Measurements from ENCODE around the gene GUCY1A1. TPM values are rescaled to one million over a fixed set of nuclear protein-coding genes. Genes with fewer than 3 reads are reported as not detected.

GUCY1A1 gene
- total RNA-seq, 1 experiment from 2014 or later: not detected

DNA sequence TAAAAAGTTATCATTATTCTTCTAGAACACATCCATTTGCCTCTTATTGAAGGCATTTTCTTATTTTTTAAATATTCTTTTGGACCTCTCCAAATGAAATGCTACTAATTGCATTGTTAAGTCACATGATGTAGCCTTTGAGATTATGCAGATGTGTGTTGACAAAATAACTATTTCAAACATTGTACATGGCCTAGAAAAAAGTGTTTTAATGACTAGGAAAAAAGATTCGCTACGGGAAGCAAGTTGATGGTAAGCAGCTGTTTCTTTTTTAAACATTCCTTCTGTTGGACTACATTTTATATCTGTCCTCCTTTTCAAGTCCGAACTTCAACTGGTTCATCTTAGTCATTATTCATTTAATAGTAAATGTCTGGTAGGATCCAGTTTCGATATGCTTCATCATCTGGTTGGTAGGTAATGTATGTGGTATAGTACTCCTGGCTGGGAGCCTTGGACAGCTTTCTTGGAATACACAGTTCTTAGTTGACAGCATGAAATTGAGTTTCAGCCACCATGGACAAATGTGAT is 34.3 kb upstream of the GUCY1A1 start:
- Histone ChIP-seq H2AFZ (ENCODE audit: low read depth, low read length, poor library complexity, severe bottlenecking) (no peak overlapping the region), H3K27ac (ENCODE audit: low read depth, low read length) (no peak overlapping the region), H3K9me3 (ENCODE audit: control insufficient read depth in 1 of 2, insufficient read depth in 1 of 2, low read depth in 1 of 2, low read length in 2 of 2) (no peaks in the 10 kb centered on the region), H3K79me2 (ENCODE audit: insufficient read depth, low read length) (no peaks in the 10 kb centered on the region), H3K9ac (ENCODE audit: low read length) (no peak overlapping the region), H3K27me3 (ENCODE audit: insufficient read depth, low read length) (no peaks in the 10 kb centered on the region), H4K20me1 (ENCODE audit: insufficient read depth) (no peaks in the 10 kb centered on the region), H3K4me1 (ENCODE audit: control insufficient read depth in 1 of 2, insufficient read depth in 2 of 2, low read length in 2 of 2) (no peaks in the 10 kb centered on the region), H3K9me2 (ENCODE audit: insufficient read depth) (no peaks in the 10 kb centered on the region), H3K36me3 (ENCODE audit: control insufficient read depth in 1 of 2, insufficient read depth in 2 of 2, low read length in 2 of 2) (no peaks in the 10 kb centered on the region), H3K4me2 (ENCODE audit: low read length) (no peak overlapping the region), H3K4me3 (replicated peaks in 1 of 2; ENCODE audit: low read depth in 1 of 2, low read length in 2 of 2) (no peak overlapping the region)
- ChIA-PET RAD21 (ENCODE audit: low non-redundant PET in 1 of 2, low total read pairs in 2 of 2, uncharacterized antibody in 2 of 2, unreplicated experiment in 2 of 2) (no interaction called here), CTCF (no interaction called here), POLR2A (no interaction called here)
- DNase-seq (ENCODE audit: low read depth, low spot score): no peak
- TF ChIP-seq CTCF (IDR thresholded peaks at IDR 0.05 in 2 of 3, conservative IDR thresholded peaks at IDR 0.05 in 1 of 3; ENCODE audit: borderline replicate concordance in 1 of 3, insufficient read depth in 1 of 3, low read depth in 2 of 3, low read length in 2 of 3) (no peak), RAD21 (IDR thresholded peaks at IDR 0.05; ENCODE audit: low read depth) (no peak), CEBPB (IDR thresholded peaks at IDR 0.05; ENCODE audit: low read depth) (no peak), CBX3 (IDR thresholded peaks at IDR 0.05; ENCODE audit: low read depth) (no peak), EZH2phosphoT487 (IDR thresholded peaks at IDR 0.05; ENCODE audit: borderline replicate concordance) (no peak), SRF (IDR thresholded peaks at IDR 0.05; ENCODE audit: low read depth) (no peak), SP1 (IDR thresholded peaks at IDR 0.05; ENCODE audit: low read depth) (no peak), POLR2A (IDR thresholded peaks at IDR 0.05; ENCODE audit: borderline replicate concordance, extremely low read depth, insufficient read depth, insufficient read length) (no peak), POLR2AphosphoS5 (IDR thresholded peaks at IDR 0.05; ENCODE audit: low read depth, low read length) (no peak), ZNF274 (IDR thresholded peaks at IDR 0.05; ENCODE audit: low read depth, low read length) (no peak), ZBTB33 (IDR thresholded peaks at IDR 0.05; ENCODE audit: extremely low read depth, insufficient replicate concordance, low read length) (no peak), TCF7L2 (IDR thresholded peaks at IDR 0.05; ENCODE audit: borderline replicate concordance, extremely low read depth, insufficient read depth, insufficient read length) (no peak), ZFX (IDR thresholded peaks at IDR 0.05) (no peak), EZH2 (IDR thresholded peaks at IDR 0.05) (no peak), FOSL1 (IDR thresholded peaks at IDR 0.05; ENCODE audit: low read depth) (no peak), JUND (IDR thresholded peaks at IDR 0.05) (no peak), ELF1 (IDR thresholded peaks at IDR 0.05; ENCODE audit: borderline replicate concordance, low read depth) (no peak), REST (IDR thresholded peaks at IDR 0.05; ENCODE audit: low read depth) (no peak)
- TF ChIP-seq, protein P1, sequence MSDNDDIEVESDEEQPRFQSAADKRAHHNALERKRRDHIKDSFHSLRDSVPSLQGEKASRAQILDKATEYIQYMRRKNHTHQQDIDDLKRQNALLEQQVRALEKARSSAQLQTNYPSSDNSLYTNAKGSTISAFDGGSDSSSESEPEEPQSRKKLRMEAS (IDR thresholded peaks at IDR 0.05): no peak
- BruUV-seq (replicated peaks): no TSS peak
- intact Hi-C loops (cut with micrococcal nuclease): no loop called here
- ATAC-seq: no peak

All from HCT116 (cell line).